DMS79 (cell line): ENCODE results near the gene CEMIP2.

Experiments
- DNase-seq: peaks from one replicate; lab custom pipeline; 2025; lab: John Stamatoyannopoulos, UW

Gene CEMIP2

GRCh38 chr9:71638627-71639026 lies 129.7 kb downstream of the CEMIP2 start:
- no peak for DNase-seq

GRCh38 chr9:71637926-71638325 lies 130.4 kb downstream of the CEMIP2 start:
- DNase-seq, result no peak

- DNase-seq, result no peak
These were observed 130.9 kb downstream of the CEMIP2 start for GRCh38 chr9:71637375-71637774.

- DNase-seq, result no peak
These were observed 132.0 kb downstream of the CEMIP2 start for GRCh38 chr9:71636143-71636839.

GRCh38 chr9:71634752-71635151 lies 133.6 kb downstream of the CEMIP2 start:
- no peak for DNase-seq
